Heart left ventricle (tissue), 16 donors: ENCODE results near the gene MITF. TPM values are rescaled to one million over a fixed set of nuclear protein-coding genes. Genes with fewer than 3 reads are reported as not detected.

ENCODE experiments used
- ATAC-seq, 4 donors: fragments of 200-7000 bp; cut with Tn5 transposase; one replicate each; pipeline ENCODE4 v1.9.1; 2020 to 2022; ENCODE audit warnings: moderate library complexity in 4 of 4, mild to moderate bottlenecking in 3 of 4, moderate number of reproducible peaks in 1 of 4
- DNase-seq, 5 donors: peaks; one replicate each; pipeline ENCODE4 v3.0.0-alpha.2; 2020
- H3K27ac ChIP-seq, 12 donors: fragments of 200-600 bp; sonication (generic) in 4 of 12; one replicate each; pipeline versions ENCODE4 v1.5.0 to v1.8.0; 2016 to 2022; ENCODE audit warnings: mild to moderate bottlenecking in 2 of 12
- H3K27me3 ChIP-seq, 9 donors: fragments of 200-600 bp; sonication (generic) in 2 of 9; one replicate each; pipeline versions ENCODE4 v1.5.1 to v1.8.0; 2016 to 2022; ENCODE audit warnings: mild to moderate bottlenecking in 3 of 9
- H3K36me3 ChIP-seq, 9 donors: fragments of 200-600 bp; sonication (generic) in 2 of 9; one replicate each; pipeline versions ENCODE4 v1.5.0 to v1.8.0; 2018 to 2022; ENCODE audit warnings: mild to moderate bottlenecking in 2 of 9
- H3K4me1 ChIP-seq, 12 donors: fragments of 200-600 bp; sonication (generic) in 4 of 12; one replicate each; pipeline versions ENCODE4 v1.5.0 to v1.8.0; 2016 to 2022; ENCODE audit warnings: mild to moderate bottlenecking in 3 of 12
- H3K4me3 ChIP-seq, 12 donors: fragments of 200-600 bp; sonication (generic) in 4 of 12; one replicate each; pipeline versions ENCODE4 v1.5.0 to v1.8.0; 2017 to 2022; ENCODE audit warnings: mild to moderate bottlenecking in 9 of 12, moderate library complexity in 4 of 12
- H3K9me3 ChIP-seq, 12 donors: fragments of 200-600 bp; sonication (generic) in 4 of 12; one replicate each; pipeline versions ENCODE4 v1.5.0 to v1.8.0; 2016 to 2022; ENCODE audit warnings: mild to moderate bottlenecking in 1 of 12
- CTCF ChIP-seq, 12 donors: fragments of 200-600 bp; sonication (generic) in 4 of 12; IDR thresholded peaks; one replicate each; pipeline versions ENCODE4 v1.5.0 to v1.8.0; 2018 to 2022; ENCODE audit warnings: antibody characterized with exemption in 12 of 12, mild to moderate bottlenecking in 5 of 12
- POLR2A ChIP-seq, 2 donors: fragments of 450-650 bp; IDR thresholded peaks; one replicate each; pipeline ENCODE4 v1.6.1; 2017; ENCODE audit warnings: antibody characterized with exemption in 2 of 2, mild to moderate bottlenecking in 2 of 2, moderate library complexity in 2 of 2
- WGBS, 4 donors: extraction: QIAGEN DNeasy Blood & Tissue Kit in 2 of 4; methylation state at CpG; one replicate each; pipeline versions ENCODE4 v1.1.5 to v1.1.7; 2013 to 2018; 5-methylcytosine and 5-hydroxymethylcytosine counted together
- intact Hi-C, 10 donors: fragments of 100-400 bp; cut with DNase I; formaldehyde crosslinking; loops; one replicate each; pipeline versions ENCODE4 v1.11.1 to v1.14.2; 2022
- polyA plus RNA-seq, 2 donors: library from polyadenylated mRNA; stranded (reverse); fragments of 200-250 nt; gene quantifications; one replicate each; pipeline ENCODE4 v1.2.3, GENCODE V29; 2013
- total RNA-seq, 9 donors: library from RNA; depleted of rRNA in 2 of 9; stranded (reverse); fragments of >200 nt in 2 of 9; fragmentation: NEBNext Ultra II Directional in 3 of 9; extraction: Animal tissue kit (Norgen Biotek cat#: 25700) in 3 of 9; gene quantifications; one replicate each; pipeline versions ENCODE4 v1.1.0 to v1.2.4, GENCODE V29; 2016 to 2023
- donor health status: ischemic (EF 13 %, LVEDD 7.1; RV severe dilation, severe dysfunction).
- donor health status: healthy with polysubstance abuse.
- donor health status: DM: no; HTN: yes; CAD: no.
- donor health status: DM: no; HTN: no; CAD: no.
- donor health status: ischemic (EF 25% LVEDD 6.9; RV normal size, moderate dysfunction).
- donor health status: ischemic (EF 25% LVEDD 5.7; RV mildly dilated, moderate dysfunction).
- donor health status: healthy.
- donor health status: DM: yes; HTN: yes; CAD: no.
- donor health status: ischemic (EF 35%, LVEDD 5.7; RV mildly dilated, moderate dysfunction).
- donor health status: nonischemic (EF 11% LVEDD 7.7; RV severe dilation, severe dysfunction).
- donor health status: DM: yes; HTN: yes; CAD: no.
- donor health status: PGD.
- donor health status: ischemic (EF 29% LVEDD 5.4; RV normal size, mild dysfunction).
- donor health status: nonischemic (EF 23%, LVEDD 6.1; RV moderate dilation, normal function).

MITF gene
- total and polyA plus RNA-seq, 11 donors: 17.9 to 114 (median 81.1) TPM

- H3K4me1 ChIP-seq: peaks cover 0 to 72% (median 54%) of the 10 kb centered on the region in 12 donors
- peak overlapping the region in 4 of 12 donors; percentile 12 to 70 (median 29) for H3K27ac ChIP-seq
- no peaks in the 10 kb centered on the region for H3K9me3 ChIP-seq
- ATAC-seq (peak in 1 of 4 donors; percentile 27), DNase-seq (no peak)
- intact Hi-C loops: no loop called here
- H3K27me3 ChIP-seq: no peaks in the 10 kb centered on the region
- H3K4me3 ChIP-seq: no peak overlapping the region
- 77 to 87% (median 84%) methylated on average over 2 of the region's 2 CpGs for WGBS, 4 donors
- TF ChIP-seq POLR2A (IDR thresholded peaks at IDR 0.05) (no peak), CTCF (IDR thresholded peaks at IDR 0.05) (no peak)
- H3K36me3 ChIP-seq: no peaks in the 10 kb centered on the region
Measured at GRCh38 chr3:69761896-69762767, 22.9 kb downstream of the MITF start.

GRCh38 chr3:69762768-69763229 lies 23.5 kb downstream of the MITF start:
- H3K27ac ChIP-seq: peak overlapping the region in 4 of 12 donors; percentile 19 to 70 (median 29)
- peaks cover 0 to 73% (median 54%) of the 10 kb centered on the region in 12 donors for H3K4me1 ChIP-seq
- TF ChIP-seq CTCF (IDR thresholded peaks at IDR 0.05): no peak
- no peak for TF ChIP-seq POLR2A (IDR thresholded peaks at IDR 0.05)
- H3K9me3 ChIP-seq: no peaks in the 10 kb centered on the region
- 45 to 74% (median 50%) methylated on average over 1 of the region's 1 CpG for WGBS, 4 donors
- H3K27me3 ChIP-seq: no peaks in the 10 kb centered on the region
- H3K36me3 ChIP-seq: no peaks in the 10 kb centered on the region
- H3K4me3 ChIP-seq: no peak overlapping the region
- intact Hi-C loops: no loop called here
- ATAC-seq: no peak
- DNase-seq: no peak

GRCh38 chr3:69763458-69763857 lies 24.2 kb downstream of the MITF start:
- intact Hi-C loops: no loop called here
- WGBS, 4 donors: 42 to 61% (median 45%) methylated on average over 8 of the region's 8 CpGs

More at GRCh38 chr3:69763458-69763857, 24.2 kb downstream of the MITF start:
- Histone ChIP-seq H3K27ac (peak overlapping the region in 7 of 12 donors; percentile 16 to 90 (median 28)), H3K9me3 (no peaks in the 10 kb centered on the region), H3K4me3 (no peak overlapping the region), H3K27me3 (no peaks in the 10 kb centered on the region), H3K4me1 (peaks cover 0 to 79% (median 57%) of the 10 kb centered on the region in 12 donors), H3K36me3 (no peaks in the 10 kb centered on the region)
- no peak for DNase-seq
- ATAC-seq: no peak
- TF ChIP-seq POLR2A (IDR thresholded peaks at IDR 0.05): no peak
- TF ChIP-seq CTCF (IDR thresholded peaks at IDR 0.05): no peak
